ENCODE data around the gene UBR3. TPM values are rescaled to one million over a fixed set of nuclear protein-coding genes. Genes with fewer than 3 reads are reported as not detected.

UBR3 gene
- total and polyA plus RNA-seq, 2 experiments from 2014 or later = 10.7 to 28.0 TPM

DNA sequence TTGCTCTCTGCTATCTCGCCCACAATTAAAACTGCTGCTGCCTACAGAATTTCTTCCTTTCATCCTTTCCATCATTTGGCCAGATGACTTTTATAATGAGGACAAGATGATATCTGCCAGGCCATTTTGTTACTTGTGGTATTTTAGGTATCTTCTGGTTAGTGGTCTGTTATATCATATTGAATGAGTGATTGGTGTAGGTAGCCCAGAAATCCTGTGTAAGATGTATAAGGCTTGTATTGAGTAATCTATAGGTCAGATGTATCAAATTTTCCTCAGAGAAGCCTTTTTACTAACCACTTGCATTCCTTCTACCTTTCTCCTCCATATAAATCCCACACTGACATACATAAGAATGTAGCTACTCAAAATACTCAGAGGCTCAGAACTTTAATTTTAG lies 118.3 kb downstream of the UBR3 start (continued):
- TF ChIP-seq ZNF331 (CRISPR knock-in tag; IDR thresholded peaks at IDR 0.05; ENCODE audit: low read depth) = no peak
- TF ChIP-seq STAT1 (IDR thresholded peaks at IDR 0.05; ENCODE audit: unreplicated experiment) = no peak
- TF ChIP-seq JUNB (IDR thresholded peaks at IDR 0.05; ENCODE audit: unreplicated experiment) = no peak
- TF ChIP-seq, protein P1, sequence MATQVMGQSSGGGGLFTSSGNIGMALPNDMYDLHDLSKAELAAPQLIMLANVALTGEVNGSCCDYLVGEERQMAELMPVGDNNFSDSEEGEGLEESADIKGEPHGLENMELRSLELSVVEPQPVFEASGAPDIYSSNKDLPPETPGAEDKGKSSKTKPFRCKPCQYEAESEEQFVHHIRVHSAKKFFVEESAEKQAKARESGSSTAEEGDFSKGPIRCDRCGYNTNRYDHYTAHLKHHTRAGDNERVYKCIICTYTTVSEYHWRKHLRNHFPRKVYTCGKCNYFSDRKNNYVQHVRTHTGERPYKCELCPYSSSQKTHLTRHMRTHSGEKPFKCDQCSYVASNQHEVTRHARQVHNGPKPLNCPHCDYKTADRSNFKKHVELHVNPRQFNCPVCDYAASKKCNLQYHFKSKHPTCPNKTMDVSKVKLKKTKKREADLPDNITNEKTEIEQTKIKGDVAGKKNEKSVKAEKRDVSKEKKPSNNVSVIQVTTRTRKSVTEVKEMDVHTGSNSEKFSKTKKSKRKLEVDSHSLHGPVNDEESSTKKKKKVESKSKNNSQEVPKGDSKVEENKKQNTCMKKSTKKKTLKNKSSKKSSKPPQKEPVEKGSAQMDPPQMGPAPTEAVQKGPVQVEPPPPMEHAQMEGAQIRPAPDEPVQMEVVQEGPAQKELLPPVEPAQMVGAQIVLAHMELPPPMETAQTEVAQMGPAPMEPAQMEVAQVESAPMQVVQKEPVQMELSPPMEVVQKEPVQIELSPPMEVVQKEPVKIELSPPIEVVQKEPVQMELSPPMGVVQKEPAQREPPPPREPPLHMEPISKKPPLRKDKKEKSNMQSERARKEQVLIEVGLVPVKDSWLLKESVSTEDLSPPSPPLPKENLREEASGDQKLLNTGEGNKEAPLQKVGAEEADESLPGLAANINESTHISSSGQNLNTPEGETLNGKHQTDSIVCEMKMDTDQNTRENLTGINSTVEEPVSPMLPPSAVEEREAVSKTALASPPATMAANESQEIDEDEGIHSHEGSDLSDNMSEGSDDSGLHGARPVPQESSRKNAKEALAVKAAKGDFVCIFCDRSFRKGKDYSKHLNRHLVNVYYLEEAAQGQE (IDR thresholded peaks at IDR 0.05; ENCODE audit: unreplicated experiment) = no peak
- no peak for TF ChIP-seq EZH2phosphoT487 (IDR thresholded peaks at IDR 0.05; ENCODE audit: unreplicated experiment)
- no peak for TF ChIP-seq CREB1 (CRISPR knock-in tag; IDR thresholded peaks at IDR 0.05; ENCODE audit: low read depth)

DNA sequence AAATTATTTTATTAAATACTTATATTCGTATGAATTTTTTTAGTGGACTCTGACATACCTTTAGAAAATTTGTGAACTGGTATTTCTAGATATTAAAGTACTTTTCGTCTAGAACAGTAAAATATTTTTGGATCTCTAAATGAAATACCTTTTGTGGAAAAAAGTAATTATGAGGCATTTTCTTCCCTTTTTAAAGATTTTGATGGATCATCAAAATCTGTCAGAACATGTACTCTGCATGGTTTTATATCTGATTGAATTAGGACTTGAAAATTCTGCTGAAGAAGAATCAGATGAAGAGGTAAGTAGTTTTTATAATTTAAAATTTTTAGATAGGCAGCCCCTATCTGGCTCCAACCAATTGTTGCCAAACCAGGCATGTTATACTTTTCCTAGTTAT lies 118.8 kb downstream of the UBR3 start:
- no peak overlapping the region for H3K4me3 Mint-ChIP-seq
- Histone ChIP-seq H3K4me2 (no peak overlapping the region), H4K20me1 (replicated peaks; ENCODE audit: insufficient read depth) (no peaks in the 10 kb centered on the region), H3K4me3 (no peak overlapping the region), H3K36me3 (ENCODE audit: insufficient read depth) (no peaks in the 10 kb centered on the region), H3K27ac (ENCODE audit: low read depth) (no peak overlapping the region), H3K79me2 (replicated peaks; ENCODE audit: insufficient read depth) (no peaks in the 10 kb centered on the region), H3K4me1 (ENCODE audit: insufficient read depth) (no peaks in the 10 kb centered on the region), H3K27me3 (ENCODE audit: insufficient read depth) (no peaks in the 10 kb centered on the region), H2AFZ (no peak overlapping the region), H3K9me2 (ENCODE audit: insufficient read depth) (no peaks in the 10 kb centered on the region), H3F3A (replicated peaks; ENCODE audit: low read depth) (no peaks in the 10 kb centered on the region)
- no peaks in the 10 kb centered on the region for H3K27me3 Mint-ChIP-seq (ENCODE audit: insufficient read depth, low read depth, poor library complexity)
- no peaks in the 10 kb centered on the region for H3K9me3 Mint-ChIP-seq
- ATAC-seq (no peak), DNase-seq (ENCODE audit: low spot score) (no peak)
- H3K27ac Mint-ChIP-seq = no peak overlapping the region
- H3K36me3 Mint-ChIP-seq (ENCODE audit: low read depth) = peaks cover 3% of the 10 kb centered on the region; the same call in 2 of the 3 replicates
- H3K4me1 Mint-ChIP-seq = no peaks in the 10 kb centered on the region
- TF ChIP-seq JUNB (IDR thresholded peaks at IDR 0.05; ENCODE audit: unreplicated experiment) = no peak
- TF ChIP-seq, protein P2, sequence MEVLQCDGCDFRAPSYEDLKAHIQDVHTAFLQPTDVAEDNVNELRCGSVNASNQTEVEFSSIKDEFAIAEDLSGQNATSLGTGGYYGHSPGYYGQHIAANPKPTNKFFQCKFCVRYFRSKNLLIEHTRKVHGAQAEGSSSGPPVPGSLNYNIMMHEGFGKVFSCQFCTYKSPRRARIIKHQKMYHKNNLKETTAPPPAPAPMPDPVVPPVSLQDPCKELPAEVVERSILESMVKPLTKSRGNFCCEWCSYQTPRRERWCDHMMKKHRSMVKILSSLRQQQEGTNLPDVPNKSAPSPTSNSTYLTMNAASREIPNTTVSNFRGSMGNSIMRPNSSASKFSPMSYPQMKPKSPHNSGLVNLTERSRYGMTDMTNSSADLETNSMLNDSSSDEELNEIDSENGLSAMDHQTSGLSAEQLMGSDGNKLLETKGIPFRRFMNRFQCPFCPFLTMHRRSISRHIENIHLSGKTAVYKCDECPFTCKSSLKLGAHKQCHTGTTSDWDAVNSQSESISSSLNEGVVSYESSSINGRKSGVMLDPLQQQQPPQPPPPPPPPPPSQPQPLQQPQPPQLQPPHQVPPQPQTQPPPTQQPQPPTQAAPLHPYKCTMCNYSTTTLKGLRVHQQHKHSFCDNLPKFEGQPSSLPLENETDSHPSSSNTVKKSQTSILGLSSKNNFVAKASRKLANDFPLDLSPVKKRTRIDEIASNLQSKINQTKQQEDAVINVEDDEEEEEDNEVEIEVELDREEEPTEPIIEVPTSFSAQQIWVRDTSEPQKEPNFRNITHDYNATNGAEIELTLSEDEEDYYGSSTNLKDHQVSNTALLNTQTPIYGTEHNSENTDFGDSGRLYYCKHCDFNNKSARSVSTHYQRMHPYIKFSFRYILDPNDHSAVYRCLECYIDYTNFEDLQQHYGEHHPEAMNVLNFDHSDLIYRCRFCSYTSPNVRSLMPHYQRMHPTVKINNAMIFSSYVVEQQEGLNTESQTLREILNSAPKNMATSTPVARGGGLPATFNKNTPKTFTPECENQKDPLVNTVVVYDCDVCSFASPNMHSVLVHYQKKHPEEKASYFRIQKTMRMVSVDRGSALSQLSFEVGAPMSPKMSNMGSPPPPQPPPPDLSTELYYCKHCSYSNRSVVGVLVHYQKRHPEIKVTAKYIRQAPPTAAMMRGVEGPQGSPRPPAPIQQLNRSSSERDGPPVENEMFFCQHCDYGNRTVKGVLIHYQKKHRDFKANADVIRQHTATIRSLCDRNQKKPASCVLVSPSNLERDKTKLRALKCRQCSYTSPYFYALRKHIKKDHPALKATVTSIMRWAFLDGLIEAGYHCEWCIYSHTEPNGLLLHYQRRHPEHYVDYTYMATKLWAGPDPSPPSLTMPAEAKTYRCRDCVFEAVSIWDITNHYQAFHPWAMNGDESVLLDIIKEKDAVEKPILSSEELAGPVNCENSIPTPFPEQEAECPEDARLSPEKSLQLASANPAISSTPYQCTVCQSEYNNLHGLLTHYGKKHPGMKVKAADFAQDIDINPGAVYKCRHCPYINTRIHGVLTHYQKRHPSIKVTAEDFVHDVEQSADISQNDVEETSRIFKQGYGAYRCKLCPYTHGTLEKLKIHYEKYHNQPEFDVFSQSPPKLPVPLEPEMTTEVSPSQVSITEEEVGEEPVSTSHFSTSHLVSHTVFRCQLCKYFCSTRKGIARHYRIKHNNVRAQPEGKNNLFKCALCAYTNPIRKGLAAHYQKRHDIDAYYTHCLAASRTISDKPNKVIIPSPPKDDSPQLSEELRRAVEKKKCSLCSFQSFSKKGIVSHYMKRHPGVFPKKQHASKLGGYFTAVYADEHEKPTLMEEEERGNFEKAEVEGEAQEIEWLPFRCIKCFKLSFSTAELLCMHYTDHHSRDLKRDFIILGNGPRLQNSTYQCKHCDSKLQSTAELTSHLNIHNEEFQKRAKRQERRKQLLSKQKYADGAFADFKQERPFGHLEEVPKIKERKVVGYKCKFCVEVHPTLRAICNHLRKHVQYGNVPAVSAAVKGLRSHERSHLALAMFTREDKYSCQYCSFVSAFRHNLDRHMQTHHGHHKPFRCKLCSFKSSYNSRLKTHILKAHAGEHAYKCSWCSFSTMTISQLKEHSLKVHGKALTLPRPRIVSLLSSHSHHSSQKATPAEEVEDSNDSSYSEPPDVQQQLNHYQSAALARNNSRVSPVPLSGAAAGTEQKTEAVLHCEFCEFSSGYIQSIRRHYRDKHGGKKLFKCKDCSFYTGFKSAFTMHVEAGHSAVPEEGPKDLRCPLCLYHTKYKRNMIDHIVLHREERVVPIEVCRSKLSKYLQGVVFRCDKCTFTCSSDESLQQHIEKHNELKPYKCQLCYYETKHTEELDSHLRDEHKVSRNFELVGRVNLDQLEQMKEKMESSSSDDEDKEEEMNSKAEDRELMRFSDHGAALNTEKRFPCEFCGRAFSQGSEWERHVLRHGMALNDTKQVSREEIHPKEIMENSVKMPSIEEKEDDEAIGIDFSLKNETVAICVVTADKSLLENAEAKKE (CRISPR knock-in tag; IDR thresholded peaks at IDR 0.05) = no peak
- no peak for TF ChIP-seq POLR2AphosphoS5 (IDR thresholded peaks at IDR 0.05; ENCODE audit: low read depth)

All from GM23338 (cell line).